Measurements from ENCODE around the gene JMJD8.

DNA sequence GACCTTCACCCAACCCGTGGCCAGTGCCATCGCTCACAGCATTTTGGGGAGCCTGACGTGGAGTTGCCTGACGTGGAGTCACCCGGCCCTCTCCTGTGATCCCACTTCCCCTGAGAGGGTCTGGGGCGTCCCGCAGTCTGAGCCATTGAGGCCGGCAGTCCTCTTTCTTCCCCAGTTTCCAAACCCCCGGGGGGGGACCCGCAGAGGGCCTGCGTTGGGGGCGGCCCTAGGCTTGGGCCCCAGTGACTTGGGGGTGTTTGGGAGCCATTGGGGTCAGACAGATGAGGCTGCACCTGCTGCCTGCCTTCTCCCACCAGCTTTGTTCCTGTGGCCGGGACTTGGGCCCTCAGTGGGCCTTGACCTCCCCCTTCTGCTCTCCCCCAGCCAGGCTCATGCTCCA lies 14.5 kb downstream of the JMJD8 start:
- TF ChIP-seq POLR2A (IDR thresholded peaks at IDR 0.05), result no peak
- TF ChIP-seq, protein P1, sequence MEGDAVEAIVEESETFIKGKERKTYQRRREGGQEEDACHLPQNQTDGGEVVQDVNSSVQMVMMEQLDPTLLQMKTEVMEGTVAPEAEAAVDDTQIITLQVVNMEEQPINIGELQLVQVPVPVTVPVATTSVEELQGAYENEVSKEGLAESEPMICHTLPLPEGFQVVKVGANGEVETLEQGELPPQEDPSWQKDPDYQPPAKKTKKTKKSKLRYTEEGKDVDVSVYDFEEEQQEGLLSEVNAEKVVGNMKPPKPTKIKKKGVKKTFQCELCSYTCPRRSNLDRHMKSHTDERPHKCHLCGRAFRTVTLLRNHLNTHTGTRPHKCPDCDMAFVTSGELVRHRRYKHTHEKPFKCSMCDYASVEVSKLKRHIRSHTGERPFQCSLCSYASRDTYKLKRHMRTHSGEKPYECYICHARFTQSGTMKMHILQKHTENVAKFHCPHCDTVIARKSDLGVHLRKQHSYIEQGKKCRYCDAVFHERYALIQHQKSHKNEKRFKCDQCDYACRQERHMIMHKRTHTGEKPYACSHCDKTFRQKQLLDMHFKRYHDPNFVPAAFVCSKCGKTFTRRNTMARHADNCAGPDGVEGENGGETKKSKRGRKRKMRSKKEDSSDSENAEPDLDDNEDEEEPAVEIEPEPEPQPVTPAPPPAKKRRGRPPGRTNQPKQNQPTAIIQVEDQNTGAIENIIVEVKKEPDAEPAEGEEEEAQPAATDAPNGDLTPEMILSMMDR (IDR thresholded peaks at IDR 0.05), result no peak

Data from lower leg skin (tissue), 3 donors.